Stimulated activated CD8-positive, alpha-beta memory T cell treated with anti-CD3 and anti-CD28 coated beads, Interleukin-15, amount 100 ng/mL, for 48 hours (primary cell): ENCODE measurements around the gene SASS6.
A peak's percentile ranks its signal among the peaks of the same experiment; 100 is the strongest.

ENCODE experiments used
- DNase-seq, 2 donors: peaks; one replicate each; pipeline ENCODE4 v3.0.0-alpha.2; 2020; ENCODE audit warnings: low read depth in 2 of 2

SASS6 gene

DNA sequence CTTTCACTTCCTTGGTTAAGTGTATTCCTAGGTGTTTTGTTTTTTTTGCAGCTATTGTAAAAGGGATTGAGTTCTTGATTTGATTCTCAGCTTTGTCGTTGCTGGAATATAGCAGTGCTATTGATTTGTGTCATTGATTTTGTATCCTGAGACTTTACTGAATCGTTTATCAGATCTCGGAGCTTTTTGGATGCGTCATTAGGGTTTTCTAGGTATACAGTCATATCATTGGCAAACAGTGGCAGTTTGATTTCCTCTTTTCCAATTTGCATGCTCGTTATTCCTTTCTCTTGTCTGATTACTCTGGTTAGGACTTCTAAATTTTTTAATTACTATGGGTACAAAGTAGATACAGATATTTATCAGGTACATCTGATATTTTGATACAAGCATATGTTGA is 87.5 kb downstream of the SASS6 start:
- DNase-seq, result no peak

- no peak for DNase-seq
Measured at GRCh38 chr1:100039591-100039990, 93.1 kb downstream of the SASS6 start.

- DNase-seq, result peak; percentile 66 to 79
Measured at GRCh38 chr1:100038660-100039287, 94.0 kb downstream of the SASS6 start.

- peak; percentile 88 for DNase-seq
Measured at GRCh38 chr1:100037927-100038659, 94.6 kb downstream of the SASS6 start.

GRCh38 chr1:100037656-100037926 is 95.1 kb downstream of the SASS6 start:
- no peak for DNase-seq

- DNase-seq, result no peak
Measured at GRCh38 chr1:100036718-100037655, 95.7 kb downstream of the SASS6 start.

DNA sequence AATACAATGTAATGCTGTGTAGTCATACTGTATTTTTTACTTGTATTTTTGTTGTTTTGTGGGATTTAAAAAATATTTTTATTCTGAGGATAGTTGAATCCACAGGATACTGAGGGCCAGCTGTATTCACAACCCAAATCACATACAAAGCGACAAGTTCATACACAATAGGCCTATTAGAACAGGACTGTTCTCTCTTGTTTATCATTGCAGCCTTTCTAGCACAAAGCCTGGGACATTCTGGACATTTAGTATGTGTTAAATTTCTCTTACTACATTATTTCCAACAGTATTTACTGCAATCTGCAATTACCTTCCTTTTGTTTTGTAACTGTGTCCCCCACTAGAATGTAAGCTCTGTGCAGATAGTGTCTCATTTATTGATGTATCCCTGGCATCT is 97.5 kb downstream of the SASS6 start:
- DNase-seq, result no peak

- DNase-seq, result no peak
Measured at GRCh38 chr1:100034470-100034869, 98.3 kb downstream of the SASS6 start.
